Measurements from ENCODE around the gene PLEKHG4B.
"Not testable (repeated sequence)": the region's sequence is repeated elsewhere in the genome, so short reads cannot be mapped to it uniquely, and the experiment has no call there.

PLEKHG4B gene

GRCh38 chr5:233426-233825, 141.5 kb downstream of the PLEKHG4B start:
- not testable (repeated sequence) for DNase-seq (ENCODE audit: low spot score)

- DNase-seq (ENCODE audit: low spot score) = no peak
Measured at GRCh38 chr5:234450-234849, 142.5 kb downstream of the PLEKHG4B start.

- DNase-seq (ENCODE audit: low spot score) = not testable (repeated sequence)
Measured at GRCh38 chr5:235527-235926, 143.6 kb downstream of the PLEKHG4B start.

GRCh38 chr5:237931-238330, 146.0 kb downstream of the PLEKHG4B start:
- DNase-seq (ENCODE audit: low spot score) = not testable (repeated sequence)
